HG02885 (cell line): ENCODE measurements around the gene NRP2.

Experiments used
- ATAC-seq: cut with Tn5 transposase; IDR thresholded peaks from one replicate; pipeline ENCODE4 v1.9.1; 2021; ENCODE audit warnings: mild to moderate bottlenecking; ENCODE audit not compliant: unreplicated experiment, poor library complexity

NRP2 gene

GRCh38 chr2:205725059-205725458, 42.8 kb downstream of the NRP2 start:
- no peak for ATAC-seq

GRCh38 chr2:205726506-205726905, 44.2 kb downstream of the NRP2 start:
- no peak for ATAC-seq

GRCh38 chr2:205727174-205727573, 44.9 kb downstream of the NRP2 start:
- ATAC-seq: no peak

- ATAC-seq: no peak
Measured at GRCh38 chr2:205728366-205728765, 46.1 kb downstream of the NRP2 start.

GRCh38 chr2:205730191-205730590, 47.9 kb downstream of the NRP2 start:
- ATAC-seq: no peak

GRCh38 chr2:205730701-205731582, 48.6 kb downstream of the NRP2 start:
- ATAC-seq: no peak

GRCh38 chr2:205731583-205731981, 49.3 kb downstream of the NRP2 start:
- peak; percentile 84 for ATAC-seq

GRCh38 chr2:205732314-205732713, 50.0 kb downstream of the NRP2 start:
- no peak for ATAC-seq

- ATAC-seq: no peak
Measured at GRCh38 chr2:205733082-205733481, 50.8 kb downstream of the NRP2 start.

GRCh38 chr2:205733648-205734047, 51.3 kb downstream of the NRP2 start:
- no peak for ATAC-seq

GRCh38 chr2:205734436-205735037, 52.2 kb downstream of the NRP2 start:
- ATAC-seq: no peak

- no peak for ATAC-seq
Measured at GRCh38 chr2:205738117-205738968, 56.0 kb downstream of the NRP2 start.

- ATAC-seq: no peak
Measured at GRCh38 chr2:205739620-205740019, 57.3 kb downstream of the NRP2 start.

- no peak for ATAC-seq
Measured at GRCh38 chr2:205740381-205740780, 58.1 kb downstream of the NRP2 start.

- no peak for ATAC-seq
Measured at GRCh38 chr2:205741256-205741978, 59.1 kb downstream of the NRP2 start.

- no peak for ATAC-seq
Measured at GRCh38 chr2:205743137-205743536, 60.8 kb downstream of the NRP2 start.

GRCh38 chr2:205744074-205744591, 61.8 kb downstream of the NRP2 start:
- ATAC-seq: no peak

- no peak for ATAC-seq
Measured at GRCh38 chr2:205745661-205746419, 63.5 kb downstream of the NRP2 start.

GRCh38 chr2:205746420-205746785, 64.1 kb downstream of the NRP2 start:
- ATAC-seq: no peak
